ENCODE measurements around the gene DBT.

GRCh38 chr1:100206301-100206700 is 43.3 kb downstream of the DBT start:
- TF ChIP-seq CTCF (conservative IDR thresholded peaks at IDR 0.05) (no peak), ZFX (IDR thresholded peaks at IDR 0.05) (no peak)
